Measurements from ENCODE around the gene NT5C2. TPM values are rescaled to one million over a fixed set of nuclear protein-coding genes. Genes with fewer than 3 reads are reported as not detected.
A peak's percentile ranks its signal among the peaks of the same experiment; 100 is the strongest.
"Not testable (repeated sequence)": the region's sequence is repeated elsewhere in the genome, so short reads cannot be mapped to it uniquely, and the experiment has no call there.

The NT5C2 gene
- total RNA-seq, 1 donor from 2014 or later = 81.4 TPM

DNA sequence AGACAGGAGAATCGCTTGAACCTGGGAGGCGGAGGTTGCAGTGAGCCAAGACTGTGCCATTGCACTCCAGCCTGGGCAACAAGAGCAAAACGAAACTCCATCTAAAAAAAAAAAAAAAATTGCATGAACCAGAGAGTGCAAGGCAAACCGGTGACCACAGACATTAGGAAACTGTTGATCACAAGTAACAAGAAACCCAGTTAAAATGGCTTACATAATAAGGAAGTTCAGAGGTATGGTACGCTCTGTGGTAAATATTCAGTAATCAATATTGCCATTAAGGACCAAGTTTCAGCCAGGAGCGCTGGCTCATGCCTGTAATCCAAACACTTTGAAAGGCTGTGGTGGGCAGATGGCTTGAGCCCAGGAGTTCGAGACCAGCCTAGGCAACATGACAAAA lies 9.2 kb upstream of the NT5C2 start:
- DNase-seq (ENCODE audit: low spot score) = no peak

DNA sequence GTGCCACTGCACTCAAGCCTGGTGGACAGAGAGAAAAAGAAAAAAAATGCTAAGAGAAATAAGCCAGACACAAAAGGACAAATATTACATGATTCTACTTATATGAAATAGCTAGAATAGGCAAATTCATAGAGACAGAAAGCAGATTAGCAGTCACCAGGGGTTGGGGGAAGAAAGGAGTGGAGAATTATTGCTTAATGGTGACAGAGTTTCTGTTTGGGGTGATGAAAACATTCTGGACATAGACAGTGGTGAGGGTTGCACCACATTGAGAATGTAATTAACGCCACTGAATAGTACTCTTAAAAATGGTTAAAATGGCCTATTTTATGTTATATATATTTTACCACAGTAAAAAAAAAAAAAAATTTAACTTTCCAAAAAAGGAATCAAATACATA lies 6.4 kb upstream of the NT5C2 start:
- no peak for DNase-seq (ENCODE audit: low spot score)

GRCh38 chr10:103198648-103199047 lies 5.6 kb upstream of the NT5C2 start:
- no peak for DNase-seq (ENCODE audit: low spot score)

DNA sequence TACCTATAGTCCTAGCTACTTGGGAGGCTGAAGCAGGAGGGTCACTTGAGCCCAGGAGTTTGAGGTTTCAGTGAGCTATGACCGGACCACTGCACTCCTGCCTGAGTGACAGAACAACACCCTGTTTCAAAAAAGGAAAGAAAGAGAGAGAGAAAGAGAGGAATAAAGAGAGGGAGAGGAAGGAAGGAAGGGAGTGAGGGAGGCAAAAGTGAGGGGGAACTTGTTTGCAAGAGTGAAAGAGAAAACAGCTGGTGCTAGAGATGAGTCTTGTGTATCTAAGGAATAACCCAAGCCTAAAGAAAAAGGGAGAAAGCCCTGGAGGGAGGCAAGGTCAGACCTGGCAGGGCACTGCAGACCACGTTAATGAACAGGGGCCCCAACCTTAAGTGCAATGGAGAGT lies 4.8 kb upstream of the NT5C2 start:
- no peak for DNase-seq (ENCODE audit: low spot score)

- DNase-seq (ENCODE audit: low spot score) = peak; percentile 37
These were observed 4.1 kb upstream of the NT5C2 start for GRCh38 chr10:103197174-103197573.

DNA sequence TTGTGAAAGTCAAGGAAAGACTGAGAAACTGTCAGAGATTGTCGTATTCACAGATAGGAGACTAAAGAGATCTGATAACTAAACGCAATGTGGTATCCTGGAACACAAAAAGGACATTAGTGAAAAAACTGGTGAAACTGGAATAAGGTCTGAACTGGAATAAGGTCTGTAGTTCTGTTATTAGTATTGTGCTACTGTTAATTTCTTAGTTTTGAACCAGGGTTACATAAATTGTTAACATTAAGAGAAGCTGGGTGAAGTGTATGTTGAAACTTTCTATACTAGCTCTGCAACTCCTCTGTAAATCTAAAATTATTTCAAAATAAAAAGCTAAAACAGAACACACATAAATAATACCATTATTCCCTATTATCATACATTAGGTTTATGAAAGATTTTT lies 3.4 kb upstream of the NT5C2 start:
- no peak for DNase-seq (ENCODE audit: low spot score)

GRCh38 chr10:103193820-103194529 lies 903 bp upstream of the NT5C2 start:
- DNase-seq (ENCODE audit: low spot score) = no peak

DNA sequence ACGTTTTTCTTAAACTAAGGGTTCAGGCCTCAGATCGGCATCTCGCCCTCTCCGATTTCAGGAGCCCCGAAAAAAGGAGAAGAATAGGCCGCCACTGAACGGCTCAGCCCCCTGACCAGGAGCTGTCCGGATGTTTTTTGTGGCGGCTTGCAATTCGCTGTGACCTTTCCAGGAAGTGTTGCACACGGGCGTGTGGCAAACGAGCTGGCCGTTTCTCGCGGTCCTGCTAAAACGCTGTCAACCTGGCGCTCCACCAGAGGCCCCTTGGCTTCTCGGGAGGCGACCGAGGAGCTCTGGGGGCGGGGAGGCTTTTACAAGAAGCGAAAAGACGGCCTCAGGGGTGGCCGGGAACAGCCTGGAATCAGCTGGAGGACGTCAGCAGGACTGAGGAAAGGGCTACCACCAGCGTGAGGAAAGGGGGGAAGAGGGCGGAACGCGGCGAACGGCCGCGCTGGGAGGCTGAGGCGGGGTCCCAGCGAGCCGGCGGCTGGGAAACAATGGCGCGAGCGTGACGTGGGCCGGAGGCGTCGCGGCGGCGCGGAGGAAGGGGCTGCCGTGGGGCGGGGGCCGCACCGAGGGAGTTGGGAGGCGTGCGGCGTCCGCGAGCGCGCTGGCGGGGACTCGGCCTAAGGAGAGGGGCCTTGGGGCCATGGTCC lies 493 bp downstream of the NT5C2 start:
- peak; percentile 82 for DNase-seq (ENCODE audit: low spot score)

GRCh38 chr10:103192089-103192450 lies 1.0 kb downstream of the NT5C2 start:
- no peak for DNase-seq (ENCODE audit: low spot score)

DNA sequence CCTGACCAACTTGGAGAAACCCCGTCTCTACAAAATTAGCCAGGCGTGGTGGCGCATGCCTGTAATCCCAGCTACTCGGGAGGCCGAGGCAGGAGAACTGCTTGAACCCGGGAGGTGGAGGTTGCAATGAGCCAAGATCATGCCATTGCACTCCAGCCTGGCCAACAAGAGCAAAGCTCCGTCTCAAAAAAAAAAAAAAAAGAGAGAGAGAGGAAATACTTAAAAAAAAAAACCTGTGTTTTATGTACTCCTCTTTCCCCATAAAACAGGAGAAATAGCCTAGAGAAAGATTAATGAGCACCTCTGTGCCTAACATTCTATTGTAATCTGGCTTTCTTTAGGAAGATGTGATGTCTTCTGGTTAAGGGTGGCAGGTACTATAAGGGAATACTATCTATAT lies 1.9 kb downstream of the NT5C2 start:
- not testable (repeated sequence) for DNase-seq (ENCODE audit: low spot score)

DNA sequence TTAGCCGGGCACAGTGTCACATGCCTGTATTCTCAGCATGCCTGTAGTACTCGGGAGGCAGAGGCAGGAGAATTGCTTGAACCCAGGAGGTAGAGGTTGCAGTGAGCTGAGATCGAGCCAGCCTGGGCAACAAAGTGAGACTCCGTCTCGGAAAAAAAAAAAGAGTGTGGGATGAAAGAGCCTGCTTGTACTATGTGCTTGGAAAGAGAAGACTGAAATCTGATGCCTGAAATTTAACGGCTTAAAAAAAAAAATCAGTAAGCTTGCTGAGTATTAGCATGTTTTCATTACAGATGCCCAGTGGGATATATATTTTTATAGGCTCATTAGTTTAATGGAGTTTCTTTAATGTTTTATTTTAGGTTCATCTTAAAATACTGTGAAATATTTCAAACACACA lies 4.2 kb downstream of the NT5C2 start:
- DNase-seq (ENCODE audit: low spot score) = no peak

DNA sequence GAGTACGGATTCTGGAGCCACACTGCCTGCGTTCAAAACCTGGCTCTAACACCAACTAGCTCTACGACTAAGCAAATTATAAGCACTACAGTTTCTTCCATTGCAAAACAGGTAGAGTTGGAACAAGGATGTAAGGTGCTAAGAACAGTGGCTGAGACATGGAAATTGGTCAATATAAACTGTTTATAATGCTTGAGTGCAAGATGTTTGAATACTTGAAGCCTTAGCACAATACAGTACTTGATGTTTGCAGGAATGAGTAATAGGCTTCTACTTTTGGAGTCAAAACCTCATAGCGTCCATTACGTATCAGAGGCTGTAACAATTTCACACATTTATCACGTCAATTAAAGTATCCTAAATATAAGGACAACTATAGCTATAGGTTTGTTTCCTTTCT lies 6.9 kb downstream of the NT5C2 start:
- no peak for DNase-seq (ENCODE audit: low spot score)

GRCh38 chr10:103184615-103185014 lies 8.5 kb downstream of the NT5C2 start:
- DNase-seq (ENCODE audit: low spot score) = no peak

DNA sequence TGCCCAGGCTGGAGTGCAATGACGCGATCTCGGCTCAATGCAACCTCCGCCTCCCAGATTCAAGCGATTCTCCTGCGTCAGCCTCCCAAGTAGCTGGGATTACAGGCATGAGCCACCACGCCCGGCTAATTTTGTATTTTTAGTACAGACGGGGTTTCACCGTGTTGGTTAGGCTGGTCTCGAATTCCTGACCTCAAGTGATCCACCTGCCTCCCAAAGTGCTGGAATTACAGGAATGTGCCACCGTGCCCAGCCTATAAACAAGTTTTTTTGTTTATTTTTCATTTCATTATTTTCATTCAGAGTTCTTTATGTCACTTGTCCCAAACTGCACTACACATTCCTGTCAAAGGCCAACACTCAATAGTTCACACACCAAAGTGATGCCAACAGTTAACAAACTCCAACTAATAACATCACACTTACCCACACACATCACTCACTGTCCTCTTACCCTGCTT lies 9.1 kb downstream of the NT5C2 start:
- not testable (repeated sequence) for DNase-seq (ENCODE audit: low spot score)

GRCh38 chr10:103181244-103181643 lies 11.8 kb downstream of the NT5C2 start:
- DNase-seq (ENCODE audit: low spot score) = peak; percentile 78

- no peak for DNase-seq (ENCODE audit: low spot score)
These were observed 12.6 kb downstream of the NT5C2 start for GRCh38 chr10:103180491-103180890.

- no peak for DNase-seq (ENCODE audit: low spot score)
These were observed 15.9 kb downstream of the NT5C2 start for GRCh38 chr10:103177123-103177522.

GRCh38 chr10:103175580-103176285 lies 17.3 kb downstream of the NT5C2 start:
- no peak for DNase-seq (ENCODE audit: low spot score)

DNA sequence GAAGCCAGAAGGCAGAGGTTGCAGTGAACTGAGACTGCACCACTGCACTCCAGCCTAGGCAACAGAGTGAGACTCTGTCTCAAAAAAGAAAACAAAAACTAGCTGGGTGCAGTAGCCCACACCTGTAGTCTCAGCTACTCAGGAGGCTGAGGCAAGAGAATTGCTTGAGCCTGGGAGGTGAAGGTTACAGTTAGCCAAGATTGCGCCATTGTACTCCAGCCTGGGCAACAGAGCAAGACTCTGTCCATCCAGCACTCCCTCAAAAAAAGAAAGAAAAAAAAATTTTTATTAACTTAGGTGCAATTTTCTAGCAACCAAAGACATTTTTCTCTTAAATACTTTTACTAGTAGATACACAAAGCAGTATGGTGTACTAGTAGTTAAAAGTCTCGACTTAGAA lies 18.7 kb downstream of the NT5C2 start:
- not testable (repeated sequence) for DNase-seq (ENCODE audit: low spot score)

DNA sequence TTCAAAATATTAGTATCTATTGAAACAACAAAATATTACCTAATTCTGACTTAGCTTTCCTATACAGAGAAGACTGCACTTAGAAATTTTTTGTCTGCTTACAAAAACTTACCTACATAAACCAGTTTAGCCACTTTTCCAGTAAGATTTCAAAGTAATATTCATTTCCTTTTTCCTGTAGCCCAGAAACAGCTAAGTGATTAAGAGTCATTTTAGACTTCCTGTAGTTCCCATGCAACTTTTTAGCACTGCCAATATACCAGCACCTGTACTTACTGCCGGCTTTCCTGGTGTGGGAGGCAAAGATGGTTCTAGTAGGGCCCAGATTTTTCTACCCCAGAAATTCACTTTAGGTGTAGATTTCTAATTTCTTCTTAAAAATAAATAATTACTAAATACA lies 21.8 kb downstream of the NT5C2 start:
- no peak for DNase-seq (ENCODE audit: low spot score)

DNA sequence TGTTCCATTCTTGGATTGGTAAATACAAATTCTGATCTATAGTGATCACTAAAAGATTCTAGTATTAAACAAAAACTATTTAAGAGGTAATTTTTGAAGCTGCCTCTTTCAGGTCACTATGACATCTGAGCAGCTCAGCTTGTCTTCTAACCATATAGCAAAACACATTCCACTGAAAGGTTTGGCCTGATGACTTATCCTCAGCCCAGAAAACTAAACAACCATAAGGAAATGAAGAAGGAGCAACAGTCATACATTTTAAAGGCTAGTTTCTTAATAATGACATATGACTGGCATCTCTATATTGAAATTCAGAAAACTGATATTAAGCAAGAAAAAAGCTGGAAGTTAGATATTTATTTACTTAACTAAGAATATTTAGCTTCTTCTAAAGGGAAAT lies 24.6 kb downstream of the NT5C2 start:
- DNase-seq (ENCODE audit: low spot score) = no peak

GRCh38 chr10:103167554-103167953 lies 25.5 kb downstream of the NT5C2 start:
- not testable (repeated sequence) for DNase-seq (ENCODE audit: low spot score)

GRCh38 chr10:103166523-103166922 lies 26.5 kb downstream of the NT5C2 start:
- DNase-seq (ENCODE audit: low spot score) = no peak

All from umbilical cord (tissue), 2 donors.